Nucleus accumbens (tissue), 56 donors: ENCODE data around the gene ITGA3.

Source experiments
- DNase-seq, 56 donors: peaks; one replicate each; lab custom pipeline; 2025; lab: John Stamatoyannopoulos, UW

ITGA3 gene

DNA sequence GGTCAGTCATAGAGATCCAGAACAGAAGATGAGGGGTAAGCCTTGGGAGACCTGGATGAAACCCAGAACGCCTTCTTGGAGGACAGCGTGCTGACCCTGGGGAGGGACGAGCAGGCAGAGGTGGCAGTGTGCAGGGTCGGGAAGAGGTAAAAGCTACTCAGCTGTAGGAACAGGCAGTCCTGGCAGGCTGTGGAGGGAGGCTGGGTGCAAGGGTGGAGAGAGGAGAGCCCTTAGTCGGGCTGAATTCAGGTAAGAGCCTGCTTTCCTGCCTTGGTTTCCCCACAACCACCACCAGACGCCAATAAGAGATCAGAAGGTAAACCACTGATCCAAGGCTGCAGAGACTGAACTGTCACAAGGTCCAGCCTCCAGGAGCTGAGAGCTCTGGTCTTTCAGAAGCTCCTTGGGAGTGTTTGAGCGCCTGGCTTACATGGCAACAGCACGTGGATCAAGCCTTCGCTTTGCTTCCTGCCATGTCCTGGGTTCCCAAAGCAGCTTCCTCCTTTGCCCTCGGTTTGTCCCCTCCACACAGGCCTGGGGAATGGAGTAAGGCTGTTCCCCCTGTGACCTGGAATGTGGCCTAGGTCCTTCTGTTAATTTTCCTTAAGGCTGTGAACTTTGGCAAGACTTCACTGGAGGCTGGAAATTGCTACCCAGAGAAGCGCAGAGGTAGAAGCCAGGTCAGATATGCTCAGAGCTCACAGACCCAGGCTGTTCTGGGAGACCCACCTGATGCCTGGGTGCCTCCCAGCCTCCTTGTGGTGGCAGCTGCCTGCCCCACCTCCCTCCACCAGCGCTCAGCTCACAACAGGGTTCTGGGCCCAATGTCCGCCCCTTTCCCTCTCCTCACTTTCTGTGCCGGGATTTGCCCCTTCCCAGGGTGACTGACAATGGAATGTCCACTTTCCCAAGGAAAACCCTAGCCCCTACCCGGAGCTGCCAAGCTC, 35.3 kb downstream of the ITGA3 start:
- DNase-seq = no peak

DNA sequence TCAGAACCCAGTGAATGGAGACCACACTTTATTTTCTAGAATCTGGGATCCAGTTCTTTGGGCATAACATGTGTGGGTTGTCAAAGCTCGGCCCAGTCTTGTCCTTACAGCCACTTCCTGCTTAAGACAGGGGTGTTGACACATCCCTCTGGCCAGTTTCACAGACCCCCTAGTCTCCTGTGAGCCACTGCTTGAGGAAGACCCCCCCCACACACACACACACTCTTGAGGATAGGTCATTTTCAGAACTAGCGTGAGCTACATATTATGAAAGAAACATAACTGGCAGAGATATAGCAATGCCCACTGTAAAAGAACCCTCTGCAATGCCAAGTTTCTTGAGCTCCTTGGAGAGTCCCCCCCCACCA, 36.0 kb downstream of the ITGA3 start:
- DNase-seq = no peak

DNA sequence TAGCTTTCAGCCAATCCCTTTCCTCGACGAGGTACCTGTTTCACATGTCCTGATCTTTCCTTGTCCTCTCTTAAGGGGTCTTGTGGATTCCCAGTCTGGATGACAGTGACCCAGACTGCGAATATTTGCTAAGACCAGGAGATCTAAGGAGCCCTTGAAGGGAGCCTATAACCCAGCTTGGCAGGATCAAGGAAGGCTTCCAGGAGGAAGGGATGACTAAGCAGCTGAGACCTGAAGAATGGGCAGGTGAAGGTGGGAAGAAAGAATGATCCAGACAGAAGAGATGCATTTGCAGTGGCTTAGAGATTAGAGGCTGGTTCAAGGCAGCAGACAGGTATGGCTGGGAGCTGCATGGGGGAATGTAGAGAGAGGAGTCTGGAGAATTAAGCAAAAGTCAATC, 37.3 kb downstream of the ITGA3 start:
- no peak for DNase-seq

DNA sequence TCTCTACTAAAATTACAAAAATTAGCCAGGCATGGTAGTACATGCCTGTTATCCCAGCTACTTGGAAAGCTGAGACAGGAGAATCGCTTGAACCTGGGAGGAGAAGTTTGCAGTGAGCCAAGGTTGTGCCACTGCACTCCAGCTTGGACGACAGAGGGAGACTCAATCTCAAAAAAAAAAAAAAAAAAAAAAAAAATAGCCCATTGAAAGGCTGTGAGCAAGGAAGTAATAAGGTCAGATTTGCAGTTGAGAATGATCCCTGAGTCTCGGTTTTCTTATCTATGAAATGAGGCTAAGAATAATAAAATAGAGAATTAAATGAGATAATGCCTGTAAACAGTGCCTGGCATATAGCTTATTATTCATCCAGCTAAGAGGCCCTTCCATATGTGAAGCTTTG, 37.9 kb downstream of the ITGA3 start:
- no peak for DNase-seq

DNA sequence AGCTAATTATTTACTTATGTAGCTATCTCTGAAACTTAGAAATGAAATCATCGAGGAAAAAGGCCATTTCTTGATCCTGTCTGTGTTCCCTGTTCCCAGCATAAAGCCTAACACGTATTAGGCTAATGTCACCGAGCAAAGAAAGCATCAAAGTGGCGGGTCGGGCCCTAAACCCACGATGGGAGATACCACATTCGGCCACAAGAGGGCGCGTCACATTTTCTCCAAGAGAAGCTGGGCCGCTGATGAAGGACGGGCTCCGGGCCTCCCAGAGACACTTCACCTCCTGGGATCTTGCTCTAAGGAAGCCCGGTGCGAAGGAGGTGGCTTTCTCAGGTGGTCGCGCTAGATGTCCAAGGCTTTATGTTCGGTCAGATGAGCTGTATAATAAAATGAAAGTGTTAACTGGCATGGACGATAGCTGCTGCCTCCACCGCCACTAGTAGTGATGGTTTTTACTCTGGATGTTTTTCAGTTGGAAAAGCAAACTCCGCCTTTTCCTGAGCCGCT, 38.4 kb downstream of the ITGA3 start:
- peak in 55 of 56 donors; percentile 49 to 96 (median 84) for DNase-seq

DNA sequence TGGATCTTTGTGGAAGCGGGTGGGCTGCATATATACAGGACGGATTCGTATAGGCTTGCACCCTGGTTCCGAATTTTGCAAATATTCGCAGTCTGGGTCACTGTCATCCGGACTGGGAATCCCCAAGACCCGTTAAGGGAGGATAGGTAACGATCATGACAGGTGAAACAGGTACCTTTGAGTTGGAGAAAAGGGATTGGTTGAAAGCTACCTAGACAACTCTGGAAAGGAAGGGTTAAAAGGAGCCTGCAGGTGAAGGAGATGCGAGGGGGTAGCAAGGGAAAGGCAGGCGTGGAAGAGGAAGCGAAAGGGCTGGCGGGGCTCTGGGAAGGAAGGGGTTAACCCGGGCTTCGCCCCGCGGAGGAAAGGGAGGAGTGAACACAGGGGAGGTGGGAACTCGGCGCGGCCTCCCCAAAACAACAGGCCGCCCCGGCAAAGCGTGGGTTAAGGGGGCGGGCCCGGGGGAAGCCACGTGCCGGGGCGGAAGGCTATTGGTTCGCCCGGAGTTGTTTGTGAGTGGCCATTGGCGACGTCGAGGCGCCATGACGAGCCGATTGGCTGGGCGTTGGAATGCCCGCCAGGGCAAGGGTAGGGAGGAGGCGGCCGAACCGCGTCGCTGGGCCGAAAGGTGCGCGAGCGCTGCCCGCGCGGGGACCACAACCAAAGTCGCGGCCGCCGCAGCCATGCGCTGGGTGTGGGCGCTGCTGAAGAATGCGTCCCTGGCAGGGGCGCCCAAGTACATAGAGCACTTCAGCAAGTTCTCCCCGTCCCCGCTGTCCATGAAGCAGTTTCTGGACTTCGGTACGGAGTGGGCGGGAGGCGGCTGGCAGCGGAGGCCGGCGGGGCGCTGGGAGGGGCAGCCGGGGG, 39.1 kb downstream of the ITGA3 start, which contains the start of gene PDK2:
Gene PDK2 (plus strand): TSS at position 599 of the 867 bp plus-strand sequence. CDS start 85 bp downstream, at position 684.
- peak; percentile 75 to 98 (median 94) for DNase-seq

DNA sequence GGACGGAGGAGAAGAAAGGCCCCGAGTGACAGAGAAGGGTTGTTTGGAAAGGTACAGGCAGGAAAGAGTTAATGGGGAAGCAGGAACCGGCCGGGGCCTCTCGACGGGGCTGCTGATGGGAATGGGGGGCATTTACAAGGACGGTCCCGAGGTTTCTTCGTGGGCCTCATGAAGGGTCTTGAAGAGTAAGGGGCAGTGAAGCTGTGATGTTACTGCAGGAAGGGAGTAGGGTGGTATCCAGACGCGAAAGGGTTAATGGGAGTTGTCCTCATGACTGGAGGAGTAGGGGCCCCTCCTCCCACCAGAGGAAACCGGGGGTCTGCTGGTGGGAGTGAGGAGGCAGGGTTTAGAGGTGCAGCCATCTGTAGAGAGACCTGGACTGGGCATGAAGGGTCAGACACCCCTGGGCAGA, 39.7 kb downstream of the ITGA3 start:
- peak in 7 of 56 donors; percentile 27 to 53 (median 50) for DNase-seq

DNA sequence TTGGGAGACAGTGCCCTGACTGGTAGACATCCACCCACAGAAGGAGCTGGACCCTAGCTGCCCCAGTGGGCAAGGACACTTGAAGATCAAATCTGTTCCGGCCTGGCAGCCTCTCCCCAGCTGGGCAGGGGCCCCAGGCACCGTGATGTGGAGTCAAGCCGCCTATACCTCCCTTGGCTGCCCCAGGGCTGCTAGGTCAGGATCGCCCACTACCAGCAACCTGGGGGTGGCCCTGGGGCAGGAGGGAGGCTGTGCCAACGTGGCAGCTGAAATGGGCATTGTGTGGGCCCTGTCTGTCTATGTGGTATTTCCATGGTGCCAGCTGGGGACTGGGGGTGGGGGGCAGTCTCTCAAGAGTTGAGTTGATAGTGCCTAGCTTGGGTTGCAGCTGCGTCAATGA, 40.2 kb downstream of the ITGA3 start:
- DNase-seq = peak in 7 of 56 donors; percentile 14 to 38 (median 31)

DNA sequence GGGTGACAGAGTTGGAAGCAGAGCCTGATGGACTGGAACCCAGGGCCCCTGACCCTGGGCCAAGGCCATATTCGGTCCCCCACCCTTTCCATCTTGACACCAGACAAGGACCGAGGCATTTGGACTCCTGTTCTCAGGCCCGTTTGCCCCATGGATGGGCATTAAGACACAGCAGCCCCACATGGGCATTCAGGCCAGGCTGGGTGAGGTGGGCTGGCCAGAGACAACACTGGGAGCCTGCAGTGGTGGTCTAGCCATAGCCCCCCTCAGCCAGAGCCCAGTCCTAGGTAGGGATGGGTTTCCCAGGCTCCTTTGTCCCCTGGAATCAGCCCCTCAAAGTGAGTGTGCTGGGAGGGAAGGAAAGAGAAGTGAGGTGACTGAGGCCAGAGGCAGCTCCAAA, 40.8 kb downstream of the ITGA3 start:
- DNase-seq = no peak

DNA sequence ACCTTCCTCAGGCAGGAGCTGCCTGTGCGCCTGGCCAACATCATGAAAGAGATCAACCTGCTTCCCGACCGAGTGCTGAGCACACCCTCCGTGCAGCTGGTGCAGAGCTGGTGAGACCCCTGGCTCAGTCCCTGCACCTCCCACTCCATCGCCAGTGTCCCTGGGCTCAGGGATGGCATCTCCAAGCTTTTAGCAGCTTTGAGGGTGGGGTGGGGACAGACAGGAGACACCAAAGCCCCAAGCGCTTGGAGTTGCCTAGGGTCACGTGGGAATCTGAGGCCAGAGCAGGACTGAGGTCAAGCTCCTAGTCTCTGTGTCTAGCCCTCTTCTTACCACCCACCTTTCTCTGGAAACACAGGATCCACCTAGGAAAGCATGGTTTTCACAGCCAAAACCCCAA, 41.5 kb downstream of the ITGA3 start:
- DNase-seq = no peak

DNA sequence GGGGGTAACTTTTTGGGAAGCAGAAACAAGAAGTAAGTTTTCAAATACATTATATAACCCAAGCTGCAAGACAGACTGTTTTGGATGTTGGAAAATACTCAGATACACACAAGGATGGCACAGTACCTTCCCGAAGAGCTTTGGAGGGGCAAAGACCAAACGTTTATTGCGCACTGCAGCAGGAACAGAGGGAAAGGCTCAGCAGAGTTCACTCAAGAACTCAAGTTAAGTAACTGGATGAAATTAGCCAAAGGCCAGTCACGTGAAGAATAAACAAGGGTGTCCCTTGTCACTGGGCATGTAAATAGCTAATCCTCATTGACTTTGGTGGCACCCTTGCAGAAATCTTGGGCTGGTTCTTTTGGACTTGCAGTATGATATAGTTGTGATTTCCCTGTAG, 42.0 kb downstream of the ITGA3 start:
- no peak for DNase-seq

DNA sequence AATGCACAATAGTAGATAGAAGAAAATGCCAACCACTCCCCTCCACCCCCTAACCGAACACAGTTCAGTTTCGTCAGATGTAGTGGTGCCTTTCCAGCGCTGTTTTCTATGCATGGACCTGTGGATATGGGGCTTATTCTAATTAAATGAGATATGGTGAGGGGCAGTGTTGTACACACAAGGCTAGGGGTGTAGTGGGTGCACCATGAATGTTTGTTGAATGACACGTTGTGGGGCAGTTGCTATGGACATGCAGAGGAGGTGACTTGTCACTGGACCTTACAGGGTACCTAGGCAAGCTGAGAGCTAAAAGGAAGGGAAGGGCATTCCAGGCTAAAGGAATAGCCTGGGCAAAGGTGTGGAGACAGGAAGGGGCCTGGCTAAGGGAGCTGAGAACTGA, 42.7 kb downstream of the ITGA3 start:
- no peak for DNase-seq

DNA sequence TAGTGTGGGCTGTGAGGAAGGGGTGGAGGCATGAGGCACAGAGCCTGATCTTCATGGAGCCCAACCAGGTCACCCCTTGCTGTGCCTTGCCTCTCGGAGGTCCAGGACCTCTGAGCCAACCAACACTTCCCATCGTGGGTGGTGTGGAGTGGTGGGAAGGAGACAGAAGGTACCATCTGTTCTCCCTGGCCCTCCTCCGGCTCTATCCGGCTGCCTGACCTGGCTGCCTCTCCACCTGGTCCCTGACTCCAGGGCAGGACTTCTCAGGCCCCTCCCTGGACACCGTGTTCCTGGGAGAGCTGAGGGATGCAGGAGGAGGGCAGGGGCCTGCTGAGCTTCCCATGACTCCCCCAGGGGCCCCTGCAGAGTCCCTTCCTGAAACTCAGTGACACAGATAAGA, 43.1 kb downstream of the ITGA3 start:
- DNase-seq = no peak

DNA sequence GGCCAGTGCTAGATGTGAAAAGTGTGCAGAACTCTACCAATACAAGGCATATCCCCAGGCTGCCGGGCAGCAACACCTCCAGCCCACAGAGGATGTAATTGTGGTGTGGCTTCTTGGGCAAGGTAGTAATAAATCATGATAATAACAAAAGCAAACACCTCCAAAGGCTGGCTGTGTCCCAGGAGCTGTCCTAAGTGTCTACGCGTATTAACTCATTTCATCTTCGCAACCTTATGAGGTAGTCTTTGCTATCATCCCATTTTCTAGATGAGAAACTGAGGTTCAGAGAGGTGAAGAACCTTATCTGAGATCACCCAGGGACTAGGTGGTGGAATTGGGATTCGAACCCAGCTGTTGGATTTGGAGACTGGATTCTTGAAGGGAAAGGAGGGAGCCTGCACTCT, 44.6 kb downstream of the ITGA3 start:
- DNase-seq = no peak

DNA sequence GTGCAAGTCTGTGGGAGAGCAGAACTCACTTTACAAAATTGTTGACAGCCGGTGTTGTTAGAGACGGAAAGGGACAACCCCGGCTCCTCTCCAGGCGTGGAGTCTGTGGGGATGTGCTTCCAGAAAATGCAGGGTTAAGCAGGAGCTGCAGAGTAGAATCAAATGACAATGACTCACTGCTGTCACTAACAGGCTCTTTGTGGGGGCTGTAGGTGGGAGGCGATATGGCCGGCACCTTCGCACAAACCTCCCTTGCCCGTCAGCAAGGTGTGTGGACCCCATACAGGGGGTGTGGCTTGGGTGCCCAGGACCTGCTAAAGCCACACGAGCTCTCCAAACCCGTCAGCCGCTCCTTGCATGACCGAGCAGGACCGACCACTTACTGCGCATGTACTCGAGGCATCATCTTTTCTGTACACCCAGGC, 45.0 kb downstream of the ITGA3 start:
- peak in 13 of 56 donors; percentile 35 to 75 (median 59) for DNase-seq

DNA sequence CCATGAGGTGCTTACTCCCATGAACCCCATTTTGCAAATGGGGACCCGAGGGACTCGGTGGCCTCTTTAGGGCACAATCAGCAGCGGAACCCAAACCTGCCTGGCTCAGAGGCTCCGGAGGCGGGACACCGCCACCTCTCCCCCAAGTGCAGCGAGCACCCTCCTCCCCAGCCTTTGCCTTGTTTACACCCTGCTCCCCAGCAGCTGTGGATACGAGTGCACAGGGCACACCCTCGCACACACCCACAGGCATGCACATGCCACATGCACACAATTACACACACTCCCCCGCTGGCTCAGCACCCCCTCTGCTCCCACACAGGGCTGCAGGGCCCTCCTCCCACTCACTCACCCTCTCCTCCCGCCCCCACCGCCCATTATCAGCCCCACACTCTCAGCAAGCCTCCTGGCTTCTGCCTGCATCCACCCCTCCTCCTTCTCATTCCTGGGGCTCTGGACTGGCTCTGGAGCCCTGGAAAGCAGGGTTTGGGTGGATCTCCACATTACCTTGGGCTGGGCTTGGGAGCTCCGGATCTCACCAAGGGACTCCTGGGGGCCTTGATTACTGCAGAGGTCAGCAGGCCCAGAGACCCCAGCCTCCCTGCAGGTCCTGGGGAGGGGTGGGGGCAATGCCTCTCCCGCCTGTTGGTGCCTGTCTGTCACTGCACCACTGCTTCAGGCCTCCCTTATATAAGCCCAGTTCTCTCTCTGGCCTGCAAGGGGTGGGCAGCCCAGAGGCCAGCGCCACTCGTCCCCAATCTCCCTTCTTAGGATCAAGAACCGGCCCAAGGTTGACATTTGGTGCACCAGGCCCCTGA, 45.6 kb downstream of the ITGA3 start:
- peak in 20 of 56 donors; percentile 20 to 75 (median 52) for DNase-seq

DNA sequence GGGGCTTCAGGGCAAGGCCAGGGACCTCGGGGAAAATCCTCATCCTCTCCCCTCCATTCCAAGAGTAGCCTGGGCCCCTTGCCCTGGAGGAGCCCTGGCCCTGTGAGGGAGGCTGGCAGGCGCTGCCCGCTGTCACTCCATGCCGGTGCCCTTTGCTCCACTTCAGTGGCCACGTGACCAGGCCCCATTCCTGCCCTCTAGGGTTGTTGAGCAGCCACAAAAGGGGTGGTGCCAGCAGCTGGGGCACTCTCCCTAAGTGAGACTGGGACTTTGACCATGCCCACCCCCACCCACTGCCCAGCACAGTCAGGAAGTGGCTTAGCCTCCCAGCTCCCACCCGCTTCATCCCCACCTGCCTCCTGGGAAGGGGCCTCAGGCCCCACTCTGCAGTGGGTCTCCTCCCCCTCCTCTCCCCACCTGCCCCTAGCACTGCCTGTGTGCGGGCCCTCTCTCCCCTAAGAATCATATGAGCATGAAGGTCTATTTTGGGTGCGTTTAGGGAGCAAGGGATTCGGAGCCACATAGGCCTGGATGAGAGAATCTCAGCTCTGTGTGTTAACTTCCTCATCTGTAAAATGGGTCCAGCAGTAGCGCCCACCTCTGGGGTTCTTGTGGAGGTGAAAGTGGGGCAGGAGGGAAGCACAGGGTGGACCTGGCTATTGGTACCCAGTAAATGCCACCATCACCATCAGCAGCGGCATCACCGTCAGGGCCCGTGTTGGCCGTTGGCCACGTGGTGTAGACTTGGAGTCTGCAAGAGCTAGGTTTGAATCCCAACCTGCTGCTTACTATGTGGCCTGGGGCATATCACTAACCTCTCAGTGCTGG, 46.5 kb downstream of the ITGA3 start:
- DNase-seq = peak in 37 of 56 donors; percentile 14 to 80 (median 43)

DNA sequence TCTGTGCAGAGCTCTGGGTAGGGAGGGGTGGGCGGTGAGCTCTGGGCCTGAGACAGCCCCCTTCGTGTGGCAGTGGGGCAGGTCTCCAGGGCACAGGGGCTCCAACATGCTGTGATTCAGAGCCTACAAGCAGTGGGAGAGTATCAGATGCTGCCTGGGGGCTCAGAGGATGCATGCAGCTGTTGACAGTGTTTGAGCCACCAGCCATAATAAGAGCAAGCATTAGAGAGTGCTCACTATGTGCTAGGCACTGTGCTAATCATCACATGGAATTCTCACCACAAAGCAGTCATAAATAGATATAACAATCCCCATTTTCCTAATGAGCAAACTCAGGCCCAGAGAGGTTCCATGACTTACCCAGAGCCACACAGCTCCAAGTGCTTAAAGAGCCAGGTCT, 47.3 kb downstream of the ITGA3 start:
- no peak for DNase-seq

DNA sequence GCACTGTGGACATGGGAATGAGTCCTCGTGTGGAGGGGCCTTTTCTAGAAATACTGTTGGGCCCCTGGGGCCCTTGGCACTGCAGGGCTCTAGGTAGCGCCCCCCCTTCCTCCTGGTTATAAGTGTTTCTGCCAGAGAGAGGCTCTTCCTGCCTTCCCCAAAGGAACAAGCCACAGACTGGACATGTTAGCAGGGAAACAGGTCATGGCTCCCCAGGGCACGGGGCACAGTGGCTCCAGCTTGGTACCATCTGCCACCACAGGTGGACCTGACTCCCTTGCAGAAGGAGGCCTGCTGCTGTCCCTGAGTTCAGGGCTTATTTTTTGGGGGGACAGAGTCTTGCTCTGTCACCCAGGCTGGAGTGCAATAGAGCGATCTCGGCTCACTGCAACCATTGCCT, 48.0 kb downstream of the ITGA3 start:
- no peak for DNase-seq
